PC-3 (cell line): ENCODE measurements around the gene L3HYPDH. TPM values are rescaled to one million over a fixed set of nuclear protein-coding genes. Genes with fewer than 3 reads are reported as not detected.

Source experiments
- ATAC-seq: fragments of 200-7000 bp; cut with Tn5 transposase; 2 replicates; pipeline ENCODE4 v1.9.1; 2020; ENCODE audit warnings: mild to moderate bottlenecking, moderate library complexity
- BruUV-seq: library from RNA; stranded (reverse); fragments of 400-500 nt; replicated peaks from 2 replicates; lab custom pipeline; 2021; lab: Mats Ljungman, UMichigan
- CTCF ChIA-PET: fragments of 300-600 bp; sonication (Branson Sonifier 250); formaldehyde crosslinking; loops from one replicate; lab custom pipeline; 2022; ENCODE audit warnings: antibody characterized with exemption; lab: Charles Lee
- POLR2A ChIA-PET: fragments of 300-600 bp; sonication (Branson Sonifier 250); formaldehyde crosslinking; loops from one replicate; lab custom pipeline; 2022; ENCODE audit warnings: antibody characterized with exemption; ENCODE audit not compliant: unreplicated experiment; lab: Charles Lee
- DNase-seq: peaks from one replicate; pipeline ENCODE4 v3.0.0-alpha.2; 2015
- H2AFZ ChIP-seq: fragments of 300-600 bp; sonication (generic); 2 replicates; pipeline ENCODE4 v1.6.0; 2016; ENCODE audit warnings: antibody characterized with exemption, low read length
- H3F3A ChIP-seq: fragments of 300-600 bp; sonication (generic); one replicate; pipeline ENCODE4 v1.6.0; 2017; ENCODE audit warnings: antibody characterized with exemption, low read length, control low read depth, mild to moderate bottlenecking; ENCODE audit not compliant: unreplicated experiment
- H3K27ac ChIP-seq: fragments of 300-600 bp; sonication (generic); 2 replicates; pipeline ENCODE4 v1.5.1; 2016; ENCODE audit warnings: mild to moderate bottlenecking, low read length
- H3K27me3 ChIP-seq: fragments of 300-600 bp; sonication (generic); 2 replicates; pipeline ENCODE4 v1.6.1; 2016; ENCODE audit warnings: low read length, mixed read lengths
- H3K36me3 ChIP-seq: fragments of 300-600 bp; sonication (generic); 2 replicates; pipeline ENCODE4 v1.6.1; 2016; ENCODE audit warnings: low read depth, mixed run types, low read length, mixed read lengths
- H3K4me1 ChIP-seq: fragments of 300-600 bp; sonication (generic); 2 replicates; pipeline ENCODE4 v1.5.1; 2016; ENCODE audit warnings: low read length; ENCODE audit not compliant: insufficient read depth
- H3K4me2 ChIP-seq: fragments of 300-600 bp; sonication (generic); 2 replicates; pipeline ENCODE4 v1.6.0; 2016; ENCODE audit warnings: low read length
- H3K4me3 ChIP-seq: fragments of 300-600 bp; sonication (generic); 2 replicates; pipeline ENCODE4 v1.5.1; 2016; ENCODE audit warnings: mild to moderate bottlenecking, low read length, mixed read lengths
- H3K79me2 ChIP-seq: fragments of 300-600 bp; sonication (generic); 2 replicates; pipeline ENCODE4 v1.6.1; 2017; ENCODE audit warnings: low read length, mixed read lengths
- H3K9ac ChIP-seq: fragments of 300-600 bp; sonication (generic); 2 replicates; pipeline ENCODE4 v1.6.0; 2016; ENCODE audit warnings: mild to moderate bottlenecking, low read length
- H3K9me2 ChIP-seq: fragments of 300-600 bp; sonication (generic); replicated peaks from 2 replicates; pipeline ENCODE4 v1.6.1; 2016; ENCODE audit warnings: mixed run types, low read length, mixed read lengths
- H3K9me3 ChIP-seq: fragments of 300-600 bp; sonication (generic); 2 replicates; pipeline ENCODE4 v1.6.1; 2016; ENCODE audit warnings: low read length, mixed read lengths
- H4K20me1 ChIP-seq: fragments of 300-600 bp; sonication (generic); 2 replicates; pipeline ENCODE4 v1.6.1; 2016; ENCODE audit warnings: low read length, mixed read lengths
- EZH2 ChIP-seq: fragments of 300-600 bp; sonication (generic); IDR thresholded peaks from one replicate; pipeline ENCODE4 v1.6.1; 2017; ENCODE audit warnings: antibody characterized with exemption, mild to moderate bottlenecking, low read length; ENCODE audit not compliant: unreplicated experiment
- EZH2phosphoT487 ChIP-seq: fragments of 300-600 bp; sonication (generic); IDR thresholded peaks from 2 replicates; pipeline ENCODE4 v1.6.1; 2018; ENCODE audit warnings: mild to moderate bottlenecking, antibody characterized with exemption, low read length, borderline replicate concordance
- intact Hi-C: fragments of 100-400 bp; cut with micrococcal nuclease; formaldehyde crosslinking; loops from 2 replicates; pipeline ENCODE4 v1.9.0; 2023
- total RNA-seq: library from RNA; depleted of rRNA; stranded (reverse); fragments of >200 nt; gene quantifications from 2 replicates; pipeline ENCODE4 v1.2.3, GENCODE V29; 2014
- TF ChIP-seq, protein P1 (sequence below): fragments of 300-600 bp; sonication (generic); conservative IDR thresholded peaks from 2 replicates; pipeline ENCODE4 v1.5.1; 2017; ENCODE audit warnings: antibody characterized with exemption, low read depth, mild to moderate bottlenecking, low read length

L3HYPDH gene
- total RNA-seq, 1 experiment from 2014 or later: 117 TPM

- H3K9me2 ChIP-seq: no peaks in the 10 kb centered on the region
- ChIA-PET POLR2A (no interaction called here), CTCF (no interaction called here)
- H3K27ac ChIP-seq: no peak overlapping the region
- DNase-seq (no peak), ATAC-seq (no peak)
- no peak overlapping the region for H2AFZ ChIP-seq
- no peaks in the 10 kb centered on the region for H3K27me3 ChIP-seq
- intact Hi-C loops: no loop called here
- H3K79me2 ChIP-seq: no peaks in the 10 kb centered on the region
- BruUV-seq: no TSS peak
- no peak overlapping the region for H3K4me3 ChIP-seq
- TF ChIP-seq EZH2 (no peak), EZH2phosphoT487 (no peak)
- TF ChIP-seq, protein P1, sequence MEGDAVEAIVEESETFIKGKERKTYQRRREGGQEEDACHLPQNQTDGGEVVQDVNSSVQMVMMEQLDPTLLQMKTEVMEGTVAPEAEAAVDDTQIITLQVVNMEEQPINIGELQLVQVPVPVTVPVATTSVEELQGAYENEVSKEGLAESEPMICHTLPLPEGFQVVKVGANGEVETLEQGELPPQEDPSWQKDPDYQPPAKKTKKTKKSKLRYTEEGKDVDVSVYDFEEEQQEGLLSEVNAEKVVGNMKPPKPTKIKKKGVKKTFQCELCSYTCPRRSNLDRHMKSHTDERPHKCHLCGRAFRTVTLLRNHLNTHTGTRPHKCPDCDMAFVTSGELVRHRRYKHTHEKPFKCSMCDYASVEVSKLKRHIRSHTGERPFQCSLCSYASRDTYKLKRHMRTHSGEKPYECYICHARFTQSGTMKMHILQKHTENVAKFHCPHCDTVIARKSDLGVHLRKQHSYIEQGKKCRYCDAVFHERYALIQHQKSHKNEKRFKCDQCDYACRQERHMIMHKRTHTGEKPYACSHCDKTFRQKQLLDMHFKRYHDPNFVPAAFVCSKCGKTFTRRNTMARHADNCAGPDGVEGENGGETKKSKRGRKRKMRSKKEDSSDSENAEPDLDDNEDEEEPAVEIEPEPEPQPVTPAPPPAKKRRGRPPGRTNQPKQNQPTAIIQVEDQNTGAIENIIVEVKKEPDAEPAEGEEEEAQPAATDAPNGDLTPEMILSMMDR: no peak
- H4K20me1 ChIP-seq: no peaks in the 10 kb centered on the region
- no peaks in the 10 kb centered on the region for H3K9me3 ChIP-seq
- no peak overlapping the region for H3K9ac ChIP-seq
- no peak overlapping the region for H3K4me2 ChIP-seq
- H3K4me1 ChIP-seq: peaks cover 13% of the 10 kb centered on the region
- H3F3A ChIP-seq: no peaks in the 10 kb centered on the region
- no peaks in the 10 kb centered on the region for H3K36me3 ChIP-seq
Measured at GRCh38 chr14:59435101-59435500, 49.1 kb downstream of the L3HYPDH start.

DNA sequence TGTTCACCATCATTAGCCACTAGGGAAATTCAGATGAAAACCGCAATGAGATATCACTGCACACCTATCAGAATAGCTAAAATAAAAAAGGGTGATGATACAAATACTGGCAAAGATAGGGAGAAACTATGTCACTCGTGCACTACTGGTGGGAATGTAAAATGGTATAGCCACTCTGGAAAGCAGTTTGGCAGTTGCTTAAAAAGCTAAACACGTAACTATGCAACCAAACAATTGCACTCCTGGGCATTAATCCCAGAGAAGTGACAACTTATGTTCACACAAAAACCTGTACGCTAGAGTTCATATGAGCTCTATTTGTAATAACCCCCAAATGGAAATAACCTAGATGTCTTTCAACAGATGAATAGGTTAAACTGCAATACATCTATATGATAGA, 54.4 kb downstream of the L3HYPDH start:
- Histone ChIP-seq H3K27ac (no peak overlapping the region), H3K79me2 (no peaks in the 10 kb centered on the region), H3F3A (no peaks in the 10 kb centered on the region), H2AFZ (no peak overlapping the region), H3K27me3 (no peaks in the 10 kb centered on the region), H3K4me1 (peaks cover 7% of the 10 kb centered on the region), H3K36me3 (no peaks in the 10 kb centered on the region), H3K4me3 (no peak overlapping the region), H3K4me2 (no peak overlapping the region), H3K9ac (no peak overlapping the region), H3K9me3 (no peaks in the 10 kb centered on the region), H4K20me1 (no peaks in the 10 kb centered on the region), H3K9me2 (no peaks in the 10 kb centered on the region)
- ChIA-PET CTCF (no interaction called here), POLR2A (no interaction called here)
- DNase-seq (no peak), ATAC-seq (no peak)
- BruUV-seq: no TSS peak
- intact Hi-C loops: no loop called here
- TF ChIP-seq EZH2phosphoT487 (no peak), EZH2 (no peak)
- TF ChIP-seq, protein P1: no peak

- no peaks in the 10 kb centered on the region for H3K79me2 ChIP-seq
- H3K27ac ChIP-seq: no peak overlapping the region
- no peak overlapping the region for H2AFZ ChIP-seq
- no TSS peak for BruUV-seq
- no peaks in the 10 kb centered on the region for H3K9me3 ChIP-seq
- ATAC-seq (peak; percentile 51), DNase-seq (peak; percentile 54)
- H3K4me3 ChIP-seq: no peak overlapping the region
- ChIA-PET CTCF (interaction anchor here (0.5 to 1.0 kb wide), 5 partner anchors 28 to 234 kb away, joined by 3 to 6 read pairs (median 3); no protein-coding TSS in a partner anchor), POLR2A (interaction anchor here (0.5 kb wide), 1 partner anchor 303 kb away, joined by 3 read pairs; no protein-coding TSS in a partner anchor)
- no peaks in the 10 kb centered on the region for H3K9me2 ChIP-seq
- H3K4me1 ChIP-seq: peaks cover 7% of the 10 kb centered on the region
- TF ChIP-seq EZH2phosphoT487: no peak
- TF ChIP-seq, protein P1: peak; percentile 79
- H4K20me1 ChIP-seq: no peaks in the 10 kb centered on the region
- no peaks in the 10 kb centered on the region for H3F3A ChIP-seq
- H3K27me3 ChIP-seq: no peaks in the 10 kb centered on the region
- no peaks in the 10 kb centered on the region for H3K36me3 ChIP-seq
- no peak overlapping the region for H3K4me2 ChIP-seq
- intact Hi-C loops: loop anchor here (1.0 kb wide), 1 partner anchor 301 kb away; no protein-coding TSS in a partner anchor
- H3K9ac ChIP-seq: no peak overlapping the region
Measured at GRCh38 chr14:59428581-59429012, 55.6 kb downstream of the L3HYPDH start.
